ENCODE data around the gene ADAMTS7.

Gene ADAMTS7

DNA sequence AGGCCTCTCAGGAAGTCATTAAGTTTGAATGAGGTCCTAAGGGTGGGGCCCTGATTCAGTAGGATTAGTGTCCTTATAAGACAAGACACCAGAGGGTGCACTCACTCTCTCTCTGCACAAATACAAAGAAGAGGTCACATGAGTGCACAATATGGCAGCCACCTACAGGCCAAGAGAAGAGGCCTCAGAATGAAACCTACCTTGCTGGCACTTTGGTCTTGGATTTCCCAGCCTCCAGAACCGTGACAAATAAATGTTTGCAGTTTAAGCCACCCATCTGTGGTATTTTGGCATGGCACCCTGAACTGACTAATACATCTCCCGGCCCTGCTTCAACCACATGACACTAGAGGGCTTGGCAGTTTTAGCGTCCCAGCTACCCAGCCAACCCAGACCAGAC is 96.4 kb downstream of the ADAMTS7 start:
- no peak for DNase-seq

DNA sequence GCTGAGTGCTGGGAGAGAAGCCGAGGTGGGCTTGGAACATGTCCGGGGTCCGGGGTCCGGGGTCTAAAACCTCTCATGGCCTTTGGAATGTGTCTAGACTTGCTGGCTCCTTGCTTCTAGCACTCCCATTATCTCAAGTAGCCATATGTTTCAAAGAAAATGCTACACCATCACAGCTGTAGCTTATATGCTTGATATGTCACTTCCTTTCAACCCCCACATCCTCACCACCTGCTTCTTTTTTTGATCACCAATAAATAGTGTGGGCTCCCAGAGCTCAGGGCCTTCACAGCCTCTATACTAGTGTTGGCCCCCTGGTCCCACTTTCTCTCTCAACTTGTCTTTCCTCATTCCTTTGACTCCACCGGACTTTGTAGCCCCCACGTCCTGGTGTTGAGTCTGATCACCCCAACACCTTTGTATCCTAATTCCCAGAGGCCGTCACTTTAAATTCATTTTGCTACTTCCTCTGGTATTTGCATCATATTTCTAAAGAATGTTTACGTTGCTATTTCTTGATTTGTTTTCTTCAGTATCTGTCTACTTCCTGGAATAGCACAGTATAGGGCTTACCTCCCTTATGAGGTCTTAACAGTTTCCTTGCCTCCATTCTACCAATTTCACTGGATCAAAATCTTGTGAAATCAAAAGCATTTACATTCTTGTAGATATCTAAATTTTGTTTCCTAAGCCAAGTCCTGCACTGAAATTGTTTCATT is 98.3 kb downstream of the ADAMTS7 start:
- DNase-seq = no peak

DNA sequence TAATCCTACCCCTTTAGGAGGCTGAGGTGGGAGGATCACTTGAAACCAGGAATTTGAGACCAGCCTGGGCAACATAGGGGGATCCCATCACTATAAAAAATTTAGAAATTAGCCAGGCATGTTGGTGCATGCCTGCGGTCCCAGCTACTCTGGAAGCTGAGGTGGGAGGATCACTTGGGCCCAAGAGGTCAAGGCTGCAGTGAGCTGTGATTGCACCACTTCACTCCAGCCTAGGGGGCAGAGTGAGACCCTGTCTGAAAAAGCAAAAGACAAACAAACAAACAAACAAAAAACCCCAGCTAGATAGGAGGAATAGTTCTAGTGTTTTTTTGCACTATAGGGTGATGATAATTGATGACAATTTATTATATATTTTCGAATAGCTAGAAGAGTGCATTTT is 99.6 kb downstream of the ADAMTS7 start:
- DNase-seq = no peak

GRCh38 chr15:78709263-78709882 is 101.9 kb downstream of the ADAMTS7 start:
- peak; percentile 56 for DNase-seq
